Upper lobe of left lung (tissue), 4 donors: ENCODE measurements around the gene CMPK2.
A peak's percentile ranks its signal among the peaks of the same experiment; 100 is the strongest.

Source experiments
- EP300 ChIP-seq, 4 donors: sonication (generic); formaldehyde crosslinking; IDR thresholded peaks; one replicate each; pipeline ENCODE4 v1.5.1; 2017; ENCODE audit warnings: antibody characterized with exemption in 4 of 4, control low read depth in 2 of 4
- POLR2A ChIP-seq, 4 donors: fragments of 450-650 bp; IDR thresholded peaks; one replicate each; pipeline ENCODE4 v1.5.1; 2016 to 2017; ENCODE audit warnings: antibody characterized with exemption in 4 of 4, mild to moderate bottlenecking in 2 of 4
- POLR2AphosphoS5 ChIP-seq, 2 donors: sonication (generic); formaldehyde crosslinking; IDR thresholded peaks; one replicate each; pipeline ENCODE4 v1.5.1; 2017; ENCODE audit warnings: antibody characterized with exemption in 2 of 2
- TF ChIP-seq, protein P1 (sequence below), 6 experiments: fragments of 450-650 bp in 4 of 6; fragments of 200-600 bp in 2 of 6; sonication (generic) in 2 of 6; IDR thresholded peaks; one replicate each; pipeline ENCODE4 v1.5.1; 2016 to 2019; ENCODE audit warnings: antibody characterized with exemption in 6 of 6

GRCh38 chr2:6824962-6825361 lies 40.7 kb downstream of the CMPK2 start:
- TF ChIP-seq EP300 (IDR thresholded peaks at IDR 0.05) (no peak), POLR2AphosphoS5 (IDR thresholded peaks at IDR 0.05) (peak in 1 of 2 donors; percentile 37), POLR2A (IDR thresholded peaks at IDR 0.05) (no peak)
- TF ChIP-seq, protein P1, sequence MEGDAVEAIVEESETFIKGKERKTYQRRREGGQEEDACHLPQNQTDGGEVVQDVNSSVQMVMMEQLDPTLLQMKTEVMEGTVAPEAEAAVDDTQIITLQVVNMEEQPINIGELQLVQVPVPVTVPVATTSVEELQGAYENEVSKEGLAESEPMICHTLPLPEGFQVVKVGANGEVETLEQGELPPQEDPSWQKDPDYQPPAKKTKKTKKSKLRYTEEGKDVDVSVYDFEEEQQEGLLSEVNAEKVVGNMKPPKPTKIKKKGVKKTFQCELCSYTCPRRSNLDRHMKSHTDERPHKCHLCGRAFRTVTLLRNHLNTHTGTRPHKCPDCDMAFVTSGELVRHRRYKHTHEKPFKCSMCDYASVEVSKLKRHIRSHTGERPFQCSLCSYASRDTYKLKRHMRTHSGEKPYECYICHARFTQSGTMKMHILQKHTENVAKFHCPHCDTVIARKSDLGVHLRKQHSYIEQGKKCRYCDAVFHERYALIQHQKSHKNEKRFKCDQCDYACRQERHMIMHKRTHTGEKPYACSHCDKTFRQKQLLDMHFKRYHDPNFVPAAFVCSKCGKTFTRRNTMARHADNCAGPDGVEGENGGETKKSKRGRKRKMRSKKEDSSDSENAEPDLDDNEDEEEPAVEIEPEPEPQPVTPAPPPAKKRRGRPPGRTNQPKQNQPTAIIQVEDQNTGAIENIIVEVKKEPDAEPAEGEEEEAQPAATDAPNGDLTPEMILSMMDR (IDR thresholded peaks at IDR 0.05): no peak
